ENCODE data around the gene MCAT.

MCAT gene

GRCh38 chr22:43172191-43172590, 29.0 kb upstream of the MCAT start:
- TF ChIP-seq CTCF (conservative IDR thresholded peaks at IDR 0.05; ENCODE audit: low read depth, low read length) = no peak
- DNase-seq (ENCODE audit: low read depth) = no peak
- no peak overlapping the region for H3K4me3 ChIP-seq (ENCODE audit: low read depth, low read length)

- DNase-seq (ENCODE audit: low read depth) = no peak
- TF ChIP-seq CTCF (conservative IDR thresholded peaks at IDR 0.05; ENCODE audit: low read depth, low read length) = no peak
Observed at GRCh38 chr22:43171607-43172006, 28.4 kb upstream of the MCAT start.

GRCh38 chr22:43171019-43171491, 27.9 kb upstream of the MCAT start:
- TF ChIP-seq CTCF (conservative IDR thresholded peaks at IDR 0.05; ENCODE audit: low read depth, low read length) = no peak
- DNase-seq (ENCODE audit: low read depth) = no peak
- H3K4me3 ChIP-seq (ENCODE audit: low read depth, low read length) = no peak overlapping the region

More at GRCh38 chr22:43171607-43172006, 28.4 kb upstream of the MCAT start:
- H3K4me3 ChIP-seq (ENCODE audit: low read depth, low read length) = no peak overlapping the region

GRCh38 chr22:43170131-43170480, 26.9 kb upstream of the MCAT start:
- DNase-seq (ENCODE audit: low read depth) = no peak
- TF ChIP-seq CTCF (conservative IDR thresholded peaks at IDR 0.05; ENCODE audit: low read depth, low read length) = no peak
- H3K4me3 ChIP-seq (ENCODE audit: low read depth, low read length) = no peak overlapping the region

GRCh38 chr22:43169310-43170130, 26.3 kb upstream of the MCAT start:
- DNase-seq (ENCODE audit: low read depth) = no peak
- no peak for TF ChIP-seq CTCF (conservative IDR thresholded peaks at IDR 0.05; ENCODE audit: low read depth, low read length)
- no peak overlapping the region for H3K4me3 ChIP-seq (ENCODE audit: low read depth, low read length)

- H3K4me3 ChIP-seq (ENCODE audit: low read depth, low read length) = no peak overlapping the region
- peak; percentile 84 for DNase-seq (ENCODE audit: low read depth)
- peak; percentile 4 for TF ChIP-seq CTCF (conservative IDR thresholded peaks at IDR 0.05; ENCODE audit: low read depth, low read length)
Observed at GRCh38 chr22:43168471-43169309, 25.5 kb upstream of the MCAT start.
